ENCODE results near the gene PSMC6. TPM values are rescaled to one million over a fixed set of nuclear protein-coding genes. Genes with fewer than 3 reads are reported as not detected.
A peak's percentile ranks its signal among the peaks of the same experiment; 100 is the strongest.

The PSMC6 gene
- total and polyA plus RNA-seq, 2 of the 13 experiments (the other 11 are each of a cell fraction or from before 2014, with no cell fraction given): 90.0 to 210 TPM

- TF ChIP-seq HOMEZ (CRISPR knock-in tag; IDR thresholded peaks at IDR 0.05; ENCODE audit: low read depth): peak; percentile 91; the same call in 1 of the 2 replicates
- TF ChIP-seq ZBTB14 (CRISPR knock-in tag; IDR thresholded peaks at IDR 0.05): no peak
- no peak for TF ChIP-seq E2F5 (CRISPR knock-in tag; conservative IDR thresholded peaks at IDR 0.05)
- TF ChIP-seq MZF1 (CRISPR knock-in tag; IDR thresholded peaks at IDR 0.05; ENCODE audit: borderline replicate concordance): no peak
- no peak for TF ChIP-seq SRF (IDR thresholded peaks at IDR 0.05; ENCODE audit: low read depth, low read length)
- TF ChIP-seq TAF15 (IDR thresholded peaks at IDR 0.05; ENCODE audit: low read depth, low read length, poor library complexity, severe bottlenecking): no peak
- peak; percentile 58; the same call in 1 of the 2 replicates for TF ChIP-seq ELF3 (CRISPR knock-in tag; IDR thresholded peaks at IDR 0.05)
- TF ChIP-seq NR2F6 (IDR thresholded peaks at IDR 0.05): no peak
- TF ChIP-seq NR2F6 (CRISPR knock-in tag; IDR thresholded peaks at IDR 0.05): peak; percentile 43; the same call in 1 of the 2 replicates
- TF ChIP-seq MED1 (CRISPR knock-in tag; IDR thresholded peaks at IDR 0.05): peak; percentile 63
- TF ChIP-seq PAXIP1 (CRISPR knock-in tag; conservative IDR thresholded peaks at IDR 0.05): peak; percentile 97
- TF ChIP-seq ATF2 (CRISPR knock-in tag; IDR thresholded peaks at IDR 0.05): 0 out of 2 replicates have a peak, but pooled peaks have one; percentile 17
- TF ChIP-seq TERF1 (CRISPR knock-in tag; IDR thresholded peaks at IDR 0.05): no peak
- peak; percentile 43; the same call in 1 of the 2 replicates for TF ChIP-seq SALL1 (CRISPR knock-in tag; IDR thresholded peaks at IDR 0.05)
- TF ChIP-seq KAT7 (CRISPR knock-in tag; IDR thresholded peaks at IDR 0.05; ENCODE audit: borderline replicate concordance): no peak
Observed at GRCh38 chr14:52755607-52756316, 48.8 kb downstream of the PSMC6 start (continued).

Measured in HepG2 (cell line).